OCI-LY3 (cell line): Measurements from ENCODE around the gene NR4A1.

ENCODE experiments used
- H2AFZ ChIP-seq: fragments of 200-600, 300-600 bp; shearing (Covaris generic); 2 replicates; pipeline ENCODE4 v1.6.0; 2014; ENCODE audit warnings: antibody characterized with exemption, low read depth, low read length
- H3K27ac ChIP-seq: fragments of 200-600, 300-600 bp; sonication (generic); 2 replicates; pipeline ENCODE4 v1.5.1; 2014; ENCODE audit warnings: mild to moderate bottlenecking, low read length, moderate library complexity, mixed read lengths
- H3K27me3 ChIP-seq: fragments of 200-600, 300-600 bp; sonication (generic); 2 replicates; pipeline ENCODE4 v1.6.1; 2014; ENCODE audit warnings: low read depth, low read length, mixed read lengths
- H3K36me3 ChIP-seq: fragments of 200-600, 300-600 bp; sonication (generic); replicated peaks from 2 replicates; pipeline ENCODE3; 2014; ENCODE audit warnings: low read depth, low read length, mixed read lengths
- H3K4me1 ChIP-seq: fragments of 300-600, 200-600 bp; sonication (generic); 2 replicates; pipeline ENCODE4 v1.6.1; 2014; ENCODE audit warnings: low read length, mixed read lengths
- H3K4me2 ChIP-seq: fragments of 200-600, 300-600 bp; sonication (generic); 2 replicates; pipeline ENCODE4 v1.6.1; 2014; ENCODE audit warnings: low read length, mixed read lengths
- H3K4me3 ChIP-seq: fragments of 300-600, 200-600 bp; sonication (generic); 2 replicates; pipeline ENCODE4 v1.5.1; 2014; ENCODE audit warnings: antibody characterized with exemption, mild to moderate bottlenecking, low read length, moderate library complexity
- H3K79me2 ChIP-seq: fragments of 300-600, 200-600 bp; shearing (Covaris generic); 2 replicates; pipeline ENCODE4 v1.6.1; 2014; ENCODE audit warnings: mild to moderate bottlenecking, low read length, mixed read lengths
- H3K9ac ChIP-seq: fragments of 300-600, 200-600 bp; shearing (Covaris generic); 2 replicates; pipeline ENCODE4 v1.6.0; 2014; ENCODE audit warnings: mild to moderate bottlenecking, low read length, moderate library complexity
- H3K9me3 ChIP-seq: fragments of 200-600, 300-600 bp; shearing (Covaris generic); 2 replicates; pipeline ENCODE4 v1.6.1; 2014; ENCODE audit warnings: low read length, mixed read lengths; ENCODE audit not compliant: insufficient read depth
- H4K20me1 ChIP-seq: fragments of 200-600, 300-600 bp; sonication (generic); 2 replicates; pipeline ENCODE4 v1.6.1; 2016; ENCODE audit warnings: low read length, mixed read lengths; ENCODE audit not compliant: insufficient read depth
- EZH2phosphoT487 ChIP-seq: fragments of 200-600 bp; shearing (Covaris generic); IDR thresholded peaks from 2 replicates; pipeline ENCODE4 v1.6.1; 2018; ENCODE audit warnings: antibody characterized with exemption, mixed run types, low read depth
- TF ChIP-seq, protein P1 (sequence below): fragments of 200-600, 300-600 bp; sonication (generic); IDR thresholded peaks from 2 replicates; pipeline ENCODE4 v1.5.1; 2014; ENCODE audit warnings: antibody characterized with exemption, low read length, low read depth

Gene NR4A1

DNA sequence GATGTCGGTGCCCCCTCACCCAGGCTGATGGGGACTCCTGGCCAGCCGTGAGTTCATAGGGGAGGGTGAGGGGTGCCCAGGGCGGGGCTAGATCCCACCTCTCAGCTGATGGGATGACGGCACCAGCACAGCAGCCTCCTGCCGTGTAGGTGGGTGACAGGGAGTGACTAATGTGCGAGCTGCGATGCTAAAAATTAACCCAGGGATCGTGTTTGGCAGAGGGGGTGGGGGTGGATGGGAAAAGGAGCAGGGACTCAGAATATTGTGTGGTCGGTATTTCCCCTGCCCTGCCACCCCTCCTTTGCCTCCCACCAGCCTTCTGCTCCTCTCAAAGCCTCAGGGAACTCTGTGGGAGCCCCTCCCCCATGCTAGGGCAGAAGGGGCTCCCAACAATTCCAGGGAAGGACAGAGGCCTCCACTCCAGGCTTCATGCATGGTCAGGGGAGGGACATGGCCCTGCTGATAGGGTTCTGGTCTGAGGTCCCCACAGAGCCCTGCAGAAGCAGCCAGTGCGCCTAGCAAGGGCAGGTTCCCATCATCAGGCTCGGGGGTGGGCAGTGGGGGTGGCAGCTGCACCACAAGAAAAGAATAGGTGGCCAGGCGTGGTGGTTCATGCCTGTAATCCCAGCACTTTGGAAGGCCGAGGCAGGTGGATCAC is 32.0 kb upstream of the NR4A1 start:
- Histone ChIP-seq H3K4me1 (peaks cover 26% of the 10 kb centered on the region), H3K4me3 (no peak overlapping the region), H3K4me2 (no peak overlapping the region), H3K9me3 (no peaks in the 10 kb centered on the region), H3K9ac (no peak overlapping the region), H2AFZ (no peak overlapping the region), H3K36me3 (no peaks in the 10 kb centered on the region), H3K27ac (no peak overlapping the region), H4K20me1 (no peaks in the 10 kb centered on the region), H3K79me2 (no peaks in the 10 kb centered on the region), H3K27me3 (peaks cover 20% of the 10 kb centered on the region)
- no peak for TF ChIP-seq EZH2phosphoT487
- TF ChIP-seq, protein P1, sequence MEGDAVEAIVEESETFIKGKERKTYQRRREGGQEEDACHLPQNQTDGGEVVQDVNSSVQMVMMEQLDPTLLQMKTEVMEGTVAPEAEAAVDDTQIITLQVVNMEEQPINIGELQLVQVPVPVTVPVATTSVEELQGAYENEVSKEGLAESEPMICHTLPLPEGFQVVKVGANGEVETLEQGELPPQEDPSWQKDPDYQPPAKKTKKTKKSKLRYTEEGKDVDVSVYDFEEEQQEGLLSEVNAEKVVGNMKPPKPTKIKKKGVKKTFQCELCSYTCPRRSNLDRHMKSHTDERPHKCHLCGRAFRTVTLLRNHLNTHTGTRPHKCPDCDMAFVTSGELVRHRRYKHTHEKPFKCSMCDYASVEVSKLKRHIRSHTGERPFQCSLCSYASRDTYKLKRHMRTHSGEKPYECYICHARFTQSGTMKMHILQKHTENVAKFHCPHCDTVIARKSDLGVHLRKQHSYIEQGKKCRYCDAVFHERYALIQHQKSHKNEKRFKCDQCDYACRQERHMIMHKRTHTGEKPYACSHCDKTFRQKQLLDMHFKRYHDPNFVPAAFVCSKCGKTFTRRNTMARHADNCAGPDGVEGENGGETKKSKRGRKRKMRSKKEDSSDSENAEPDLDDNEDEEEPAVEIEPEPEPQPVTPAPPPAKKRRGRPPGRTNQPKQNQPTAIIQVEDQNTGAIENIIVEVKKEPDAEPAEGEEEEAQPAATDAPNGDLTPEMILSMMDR = no peak

DNA sequence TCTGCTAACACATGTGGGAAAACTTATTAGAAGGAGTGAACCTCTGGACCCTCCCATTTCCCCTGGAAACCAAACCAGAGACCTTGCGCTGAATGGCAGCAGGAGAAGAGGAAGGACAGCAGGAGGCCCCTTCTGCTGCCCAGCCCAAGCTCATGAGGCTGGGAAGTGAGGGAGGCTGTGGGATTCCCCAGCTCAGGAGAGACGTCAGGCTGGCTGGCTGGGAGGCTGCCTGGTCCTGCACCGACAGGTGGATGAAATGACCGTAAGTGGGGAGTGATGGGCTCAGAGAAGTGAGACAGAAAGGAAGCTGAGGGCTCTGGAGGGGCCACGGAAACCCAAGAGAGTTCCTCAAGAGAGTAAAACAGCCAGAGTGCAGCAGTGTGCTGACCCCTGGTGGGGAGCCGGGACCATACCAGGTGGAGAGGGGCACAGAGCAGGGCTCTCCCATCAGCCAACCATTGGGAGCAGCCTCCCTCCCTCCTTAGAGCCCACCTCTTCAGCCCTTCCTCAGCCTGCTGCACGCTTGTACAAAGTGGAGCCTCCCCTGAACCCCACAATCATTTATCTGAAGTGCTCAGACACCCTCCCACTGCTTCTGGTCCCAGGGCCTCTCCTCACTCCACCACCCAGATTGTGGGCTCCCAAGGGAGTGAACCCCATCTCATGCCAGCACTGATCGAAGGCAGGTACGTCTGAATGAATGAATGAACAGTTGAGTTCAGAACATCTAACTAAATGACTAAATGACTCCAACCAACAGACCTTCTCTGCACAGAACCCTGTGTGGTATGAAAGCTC is 30.5 kb upstream of the NR4A1 start:
- Histone ChIP-seq H3K4me1 (peaks cover 26% of the 10 kb centered on the region), H3K27ac (no peak overlapping the region), H4K20me1 (no peaks in the 10 kb centered on the region), H3K4me2 (peak overlapping the region; percentile 70), H3K27me3 (peaks cover 22% of the 10 kb centered on the region), H3K4me3 (peak overlapping the region; percentile 61), H3K9me3 (no peaks in the 10 kb centered on the region), H2AFZ (no peak overlapping the region; the same call in 1 of the 2 replicates), H3K36me3 (no peaks in the 10 kb centered on the region), H3K9ac (no peak overlapping the region; the same call in 1 of the 2 replicates), H3K79me2 (no peaks in the 10 kb centered on the region)
- TF ChIP-seq EZH2phosphoT487 = no peak
- TF ChIP-seq, protein P1 = peak; percentile 86

DNA sequence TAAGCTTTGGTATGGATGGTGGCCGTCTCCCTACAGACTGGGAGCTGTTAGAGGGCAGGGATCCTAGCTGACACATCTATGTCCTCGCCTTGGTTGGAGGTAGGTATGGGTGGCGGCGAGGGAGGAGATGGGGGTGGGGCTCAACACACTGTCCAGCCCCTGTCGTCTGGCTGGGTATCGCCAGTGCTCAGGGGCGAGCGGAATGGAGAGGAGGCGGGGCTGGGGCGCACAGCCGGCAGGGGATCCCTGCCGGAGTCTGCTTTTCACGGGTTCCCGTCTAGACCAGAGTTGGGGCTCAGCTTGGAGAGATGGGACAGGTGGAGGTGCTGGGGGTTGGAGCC is 28.4 kb upstream of the NR4A1 start:
- Histone ChIP-seq H3K4me1 (peaks cover 38% of the 10 kb centered on the region), H3K4me2 (peak overlapping the region; percentile 90), H4K20me1 (no peaks in the 10 kb centered on the region), H3K27ac (no peak overlapping the region), H3K9ac (peak overlapping the region; percentile 34), H3K79me2 (no peaks in the 10 kb centered on the region), H2AFZ (peak overlapping the region; percentile 41; the same call in 1 of the 2 replicates), H3K36me3 (no peaks in the 10 kb centered on the region), H3K9me3 (no peaks in the 10 kb centered on the region), H3K27me3 (peaks cover 22% of the 10 kb centered on the region), H3K4me3 (peak overlapping the region; percentile 75)
- TF ChIP-seq, protein P1 = no peak
- TF ChIP-seq EZH2phosphoT487 = no peak

DNA sequence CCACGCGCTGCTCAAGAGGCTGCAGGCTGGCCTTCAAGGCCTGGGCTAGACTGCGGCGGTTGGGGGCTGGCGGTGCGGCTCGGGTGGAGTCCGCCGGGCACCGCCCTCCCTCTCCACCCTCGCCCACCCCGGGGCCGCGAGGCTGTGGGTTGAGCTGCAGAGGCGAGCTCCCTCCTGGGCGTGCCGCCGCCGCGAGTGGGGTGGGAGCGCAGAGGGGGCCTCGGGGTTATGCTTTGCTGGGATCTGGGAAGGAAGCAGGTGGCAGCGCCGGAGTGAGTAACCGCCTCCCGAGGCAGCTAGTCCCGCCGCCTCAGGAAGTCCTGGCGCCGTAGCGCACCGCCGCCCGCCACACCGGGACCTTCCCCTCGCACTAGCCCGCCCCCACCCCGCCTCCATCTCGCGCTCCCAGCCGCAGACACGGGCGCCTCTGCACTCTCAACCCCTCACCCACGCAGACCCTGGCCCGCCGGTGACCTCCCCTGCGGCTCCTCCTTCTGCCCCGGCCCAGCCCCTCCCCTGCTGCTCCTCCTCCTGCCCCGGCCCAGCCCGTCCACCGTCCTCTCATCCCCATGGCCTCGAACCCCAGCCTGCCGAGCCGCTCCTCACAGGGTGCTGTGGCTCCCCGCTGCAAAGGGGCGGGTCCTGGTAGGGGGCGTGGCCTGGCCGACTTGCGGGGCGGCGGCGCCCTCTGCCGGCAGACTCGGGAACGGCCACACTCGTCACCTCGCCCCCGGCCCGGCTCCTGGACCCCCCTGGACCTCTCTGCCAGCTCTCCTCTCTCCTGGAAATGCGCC is 27.9 kb upstream of the NR4A1 start:
- Histone ChIP-seq H3K4me3 (peak overlapping the region; percentile 75), H3K27ac (no peak overlapping the region), H3K9me3 (no peaks in the 10 kb centered on the region), H4K20me1 (no peaks in the 10 kb centered on the region), H2AFZ (peak overlapping the region; percentile 71), H3K27me3 (peaks cover 22% of the 10 kb centered on the region), H3K4me1 (peaks cover 38% of the 10 kb centered on the region), H3K79me2 (no peaks in the 10 kb centered on the region), H3K36me3 (no peaks in the 10 kb centered on the region), H3K9ac (peak overlapping the region; percentile 34), H3K4me2 (peak overlapping the region; percentile 90)
- TF ChIP-seq, protein P1 = peak; percentile 89
- no peak for TF ChIP-seq EZH2phosphoT487
